Measurements from ENCODE around the gene RAB20.

The RAB20 gene

GRCh38 chr13:110528911-110529310 lies 32.6 kb downstream of the RAB20 start:
- DNase-seq (ENCODE audit: low spot score): no peak

- no peak for DNase-seq (ENCODE audit: low spot score)
Measured at GRCh38 chr13:110528371-110528770, 33.2 kb downstream of the RAB20 start.

- no peak for DNase-seq (ENCODE audit: low spot score)
Measured at GRCh38 chr13:110525328-110526319, 35.9 kb downstream of the RAB20 start.

- no peak for DNase-seq (ENCODE audit: low spot score)
Measured at GRCh38 chr13:110524541-110525257, 36.8 kb downstream of the RAB20 start.

GRCh38 chr13:110523838-110524540 lies 37.5 kb downstream of the RAB20 start:
- no peak for DNase-seq (ENCODE audit: low spot score)

- no peak for DNase-seq (ENCODE audit: low spot score)
Measured at GRCh38 chr13:110523180-110523579, 38.3 kb downstream of the RAB20 start.

- no peak for DNase-seq (ENCODE audit: low spot score)
Measured at GRCh38 chr13:110522721-110523120, 38.8 kb downstream of the RAB20 start.

- no peak for DNase-seq (ENCODE audit: low spot score)
Measured at GRCh38 chr13:110521946-110522345, 39.6 kb downstream of the RAB20 start.

- DNase-seq (ENCODE audit: low spot score): no peak
Measured at GRCh38 chr13:110521296-110521680, 40.2 kb downstream of the RAB20 start.

GRCh38 chr13:110520431-110521295 lies 40.9 kb downstream of the RAB20 start:
- DNase-seq (ENCODE audit: low spot score): no peak

GRCh38 chr13:110519506-110519905 lies 42.0 kb downstream of the RAB20 start:
- no peak for DNase-seq (ENCODE audit: low spot score)

- no peak for DNase-seq (ENCODE audit: low spot score)
Measured at GRCh38 chr13:110519046-110519445, 42.5 kb downstream of the RAB20 start.

GRCh38 chr13:110518571-110518970 lies 43.0 kb downstream of the RAB20 start:
- no peak for DNase-seq (ENCODE audit: low spot score)

- no peak for DNase-seq (ENCODE audit: low spot score)
Measured at GRCh38 chr13:110518226-110518525, 43.3 kb downstream of the RAB20 start.

- DNase-seq (ENCODE audit: low spot score): no peak
Measured at GRCh38 chr13:110517505-110518225, 43.9 kb downstream of the RAB20 start.

GRCh38 chr13:110516500-110516899 lies 45.0 kb downstream of the RAB20 start:
- no peak for DNase-seq (ENCODE audit: low spot score)

GRCh38 chr13:110512198-110512740 lies 49.3 kb downstream of the RAB20 start:
- DNase-seq (ENCODE audit: low spot score): no peak

GRCh38 chr13:110511509-110512181 lies 49.9 kb downstream of the RAB20 start:
- no peak for DNase-seq (ENCODE audit: low spot score)

GRCh38 chr13:110509971-110510786 lies 51.3 kb downstream of the RAB20 start:
- DNase-seq (ENCODE audit: low spot score): no peak

Measured in left forelimb (tissue), 1 donor.